ENCODE data around the gene FAM168A.

The FAM168A gene

GRCh38 chr11:73597956-73598718, at the start of gene FAM168A:
Gene FAM168A, minus strand, starts transcription at chr11:73598112. Its CDS starts 129,638 bp downstream, at chr11:73468474.
- peak; percentile 89 to 90 for DNase-seq (ENCODE audit: low read depth in 2 of 2)

GRCh38 chr11:73647459-73648100, 49.7 kb upstream of the FAM168A start:
- peak; percentile 81 to 90 for DNase-seq (ENCODE audit: low read depth in 2 of 2)

GRCh38 chr11:73645972-73646631, 48.2 kb upstream of the FAM168A start, which contains the start of gene PLEKHB1:
Gene PLEKHB1, plus strand, starts transcription at chr11:73646581. Its CDS starts 28 bp downstream, at chr11:73646609.
- no peak for DNase-seq (ENCODE audit: low read depth in 2 of 2)

GRCh38 chr11:73645121-73645969, 47.4 kb upstream of the FAM168A start:
- DNase-seq (ENCODE audit: low read depth in 2 of 2), result no peak

GRCh38 chr11:73641668-73642067, 43.8 kb upstream of the FAM168A start:
- DNase-seq (ENCODE audit: low read depth in 2 of 2), result no peak

GRCh38 chr11:73640592-73640991, 42.7 kb upstream of the FAM168A start:
- no peak for DNase-seq (ENCODE audit: low read depth in 2 of 2)

- DNase-seq (ENCODE audit: low read depth in 2 of 2), result no peak
Measured at GRCh38 chr11:73637012-73637411, 39.1 kb upstream of the FAM168A start.

- DNase-seq (ENCODE audit: low read depth in 2 of 2), result no peak
Measured at GRCh38 chr11:73636249-73636648, 38.3 kb upstream of the FAM168A start.

GRCh38 chr11:73635721-73636120, 37.8 kb upstream of the FAM168A start:
- no peak for DNase-seq (ENCODE audit: low read depth in 2 of 2)

GRCh38 chr11:73633999-73634398, 36.1 kb upstream of the FAM168A start:
- DNase-seq (ENCODE audit: low read depth in 2 of 2), result no peak

GRCh38 chr11:73632996-73633395, 35.1 kb upstream of the FAM168A start:
- no peak for DNase-seq (ENCODE audit: low read depth in 2 of 2)

- no peak for DNase-seq (ENCODE audit: low read depth in 2 of 2)
Measured at GRCh38 chr11:73629907-73630306, 32.0 kb upstream of the FAM168A start.

- peak; percentile 30 to 60 for DNase-seq (ENCODE audit: low read depth in 2 of 2)
Measured at GRCh38 chr11:73625696-73626318, 27.9 kb upstream of the FAM168A start.

GRCh38 chr11:73623686-73624085, 25.8 kb upstream of the FAM168A start:
- DNase-seq (ENCODE audit: low read depth in 2 of 2), result no peak

- DNase-seq (ENCODE audit: low read depth in 2 of 2), result no peak
Measured at GRCh38 chr11:73622926-73623593, 25.1 kb upstream of the FAM168A start.

GRCh38 chr11:73614591-73614990, 16.7 kb upstream of the FAM168A start:
- no peak for DNase-seq (ENCODE audit: low read depth in 2 of 2)

GRCh38 chr11:73612601-73613140, 14.8 kb upstream of the FAM168A start:
- no peak for DNase-seq (ENCODE audit: low read depth in 2 of 2)

GRCh38 chr11:73598719-73599379, 937 bp upstream of the FAM168A start:
- no peak for DNase-seq (ENCODE audit: low read depth in 2 of 2)

GRCh38 chr11:73597336-73597955, 466 bp downstream of the FAM168A start:
- DNase-seq (ENCODE audit: low read depth in 2 of 2), result peak in 1 of 2 donors; percentile 6
